HG03520 (cell line): Measurements from ENCODE around the gene TNFRSF18.

Experiments used
- ATAC-seq: cut with Tn5 transposase; IDR thresholded peaks from one replicate; pipeline ENCODE4 v1.9.1; 2021; ENCODE audit warnings: mild to moderate bottlenecking, moderate library complexity; ENCODE audit not compliant: unreplicated experiment

The TNFRSF18 gene

GRCh38 chr1:1213345-1214265 is 7.2 kb upstream of the TNFRSF18 start, which contains the start of gene TNFRSF4:
TNFRSF4 (minus strand) TSS chr1:1214153; CDS start chr1:1214127, 26 bp downstream.
- no peak for ATAC-seq

GRCh38 chr1:1212780-1213344 is 6.5 kb upstream of the TNFRSF18 start:
- ATAC-seq: no peak

- ATAC-seq: no peak
Observed at GRCh38 chr1:1211541-1212441, 5.4 kb upstream of the TNFRSF18 start.

DNA sequence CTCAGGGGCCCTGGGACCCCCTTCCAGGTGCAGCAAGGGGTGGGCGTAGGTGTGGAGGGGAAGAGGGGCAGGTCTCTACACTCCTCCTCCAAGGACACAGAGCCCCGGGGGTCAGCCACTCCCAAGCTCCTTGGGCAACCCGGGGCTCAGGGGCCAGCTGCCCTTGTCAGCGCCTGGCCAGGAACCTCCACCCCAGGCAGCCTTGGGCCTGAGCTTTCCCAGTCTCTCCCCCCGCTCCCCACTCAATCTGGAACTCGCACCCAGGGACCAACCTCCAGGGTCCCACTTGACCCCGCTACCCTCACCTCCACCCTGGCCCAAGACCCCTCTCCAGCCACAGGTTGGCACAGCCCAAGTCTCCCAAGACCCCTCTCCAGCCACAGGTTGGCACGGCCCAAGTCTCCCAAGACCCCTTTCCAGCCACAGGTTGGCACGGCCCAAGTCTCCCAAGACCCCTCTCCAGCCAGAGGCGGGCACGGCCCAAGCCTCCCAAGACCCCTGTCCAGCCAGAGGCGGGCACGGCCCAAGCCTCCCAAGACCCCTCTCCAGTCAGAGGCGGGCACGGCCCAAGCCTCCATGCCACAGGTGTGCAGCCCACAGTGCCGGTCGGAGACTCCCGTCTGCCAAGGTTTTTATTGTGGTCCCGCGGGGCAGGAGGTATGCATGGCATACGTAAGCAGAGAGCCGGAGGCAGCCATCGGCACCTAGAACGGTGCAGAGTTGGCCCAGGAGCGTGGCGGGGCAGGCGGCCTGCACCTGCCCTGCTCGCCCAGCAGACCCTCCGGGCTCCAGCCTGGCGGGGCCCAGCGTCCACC is 4.5 kb upstream of the TNFRSF18 start:
- ATAC-seq: no peak

DNA sequence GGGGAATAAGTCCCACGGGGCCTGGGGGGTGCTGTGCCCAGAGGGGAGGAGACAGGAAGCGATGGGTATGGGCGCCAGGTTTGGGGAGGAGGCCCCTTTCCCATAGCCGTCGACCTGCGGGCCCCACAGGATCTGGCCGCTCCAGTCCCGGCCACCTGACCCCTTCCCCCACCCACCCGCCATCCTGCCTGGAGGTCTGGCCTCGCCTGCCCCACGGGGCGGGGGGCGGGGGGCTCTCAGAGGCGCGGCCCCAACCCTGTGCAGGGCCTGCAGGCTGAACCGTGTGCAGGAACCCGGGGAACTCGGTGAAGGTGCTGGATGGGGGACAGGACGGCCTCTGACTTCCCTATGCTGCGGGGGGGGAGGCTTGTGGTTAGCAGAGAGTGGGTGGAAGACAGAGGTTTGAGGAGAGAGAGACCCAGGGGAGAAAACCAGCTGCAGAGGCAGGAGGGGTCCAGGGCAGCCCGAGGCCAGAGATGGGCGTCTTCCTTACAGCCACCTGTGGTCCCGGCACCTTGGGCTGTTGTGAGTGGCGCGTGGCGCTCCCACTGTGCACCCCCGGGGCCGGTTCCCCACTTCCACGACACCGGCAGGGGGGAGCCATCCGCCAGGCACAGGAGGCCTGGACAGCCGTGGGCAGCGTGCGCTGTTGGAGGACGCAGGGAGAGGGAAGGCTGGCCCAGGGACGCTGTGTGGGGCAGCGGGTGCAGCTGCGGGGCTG is 2.5 kb upstream of the TNFRSF18 start:
- no peak for ATAC-seq

DNA sequence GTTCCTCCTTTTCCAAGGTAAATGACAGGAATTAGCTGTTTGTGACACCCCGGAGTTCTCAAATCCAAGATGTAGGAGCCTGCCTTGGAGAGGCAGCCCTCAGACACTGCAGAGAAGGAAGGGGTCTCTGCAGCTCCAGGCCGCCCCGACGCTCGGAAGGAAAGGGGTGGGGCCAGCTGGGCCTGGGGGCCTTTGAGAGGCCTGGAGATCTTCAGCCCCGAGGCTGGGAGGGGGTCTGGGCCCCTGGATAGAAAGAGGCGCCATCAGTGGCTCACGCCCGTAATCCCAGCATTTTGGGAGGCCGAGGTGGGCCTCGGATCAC is 1.1 kb upstream of the TNFRSF18 start:
- no peak for ATAC-seq

DNA sequence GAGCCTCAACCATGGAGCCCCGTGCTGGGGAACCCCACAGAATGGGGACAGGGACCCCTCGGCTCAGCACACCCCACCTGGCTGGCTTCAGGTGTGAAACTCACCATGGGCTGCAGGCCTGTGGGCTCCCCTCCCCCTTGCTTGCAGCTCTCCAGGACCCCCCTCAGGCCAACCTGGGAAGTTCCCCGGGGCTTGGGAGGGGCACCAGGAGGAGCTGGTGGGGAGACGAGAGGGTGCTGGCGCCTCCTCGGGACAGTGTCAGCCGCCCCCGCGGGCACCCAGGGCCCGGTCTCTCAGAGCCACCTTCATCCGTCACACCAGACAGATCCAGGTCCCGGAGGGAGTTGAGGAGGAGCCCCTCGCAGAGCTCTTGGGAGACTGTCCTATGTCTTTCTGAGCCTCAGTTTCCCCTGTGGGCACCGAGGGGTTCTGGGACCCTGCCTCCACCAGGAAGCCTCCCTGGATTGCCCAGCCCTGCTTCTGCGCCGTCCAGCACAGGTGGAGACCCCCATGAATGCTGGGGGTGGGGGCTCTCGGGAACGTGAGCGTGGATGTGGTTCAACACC is 657 bp upstream of the TNFRSF18 start:
- no peak for ATAC-seq

- ATAC-seq: no peak
Observed at GRCh38 chr1:1205769-1206375, 520 bp downstream of the TNFRSF18 start.

DNA sequence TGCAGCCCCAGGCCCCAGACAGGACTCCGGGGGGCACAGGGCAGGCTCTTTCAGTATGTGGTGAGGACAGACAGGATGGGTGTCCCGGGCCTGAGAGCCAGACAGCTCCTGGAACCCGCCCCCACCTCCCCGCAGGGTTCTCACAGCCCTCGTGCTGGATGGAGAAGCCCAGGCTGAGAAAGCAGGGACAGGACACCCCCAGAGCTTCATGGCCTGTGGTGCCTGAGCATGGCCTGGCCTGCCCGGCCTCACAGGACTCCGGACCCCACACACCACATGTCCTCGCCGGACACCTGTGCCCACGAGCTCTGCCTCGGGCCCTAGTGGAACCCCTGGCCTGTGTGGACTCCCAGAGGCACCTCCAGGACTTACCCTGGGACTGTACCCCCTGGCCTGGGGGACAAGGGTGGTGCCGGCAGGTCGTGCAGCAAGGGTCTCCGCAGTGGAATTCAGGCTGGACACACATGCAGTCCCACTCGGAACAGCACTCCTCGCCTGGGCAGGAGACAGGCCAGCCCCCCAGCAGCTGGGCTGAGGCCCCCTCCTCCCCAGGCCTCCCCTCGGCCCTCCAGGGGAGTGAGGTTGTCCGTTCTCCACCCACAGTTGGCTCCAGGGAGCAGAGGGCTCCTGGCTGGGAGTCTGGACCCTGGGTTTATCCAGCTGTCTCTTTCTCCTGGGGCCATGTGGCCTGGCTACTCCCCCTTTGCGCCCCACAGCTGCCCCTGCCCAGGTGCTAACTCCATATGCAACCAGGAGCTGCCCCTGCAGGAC is 1.2 kb downstream of the TNFRSF18 start:
- ATAC-seq: no peak

DNA sequence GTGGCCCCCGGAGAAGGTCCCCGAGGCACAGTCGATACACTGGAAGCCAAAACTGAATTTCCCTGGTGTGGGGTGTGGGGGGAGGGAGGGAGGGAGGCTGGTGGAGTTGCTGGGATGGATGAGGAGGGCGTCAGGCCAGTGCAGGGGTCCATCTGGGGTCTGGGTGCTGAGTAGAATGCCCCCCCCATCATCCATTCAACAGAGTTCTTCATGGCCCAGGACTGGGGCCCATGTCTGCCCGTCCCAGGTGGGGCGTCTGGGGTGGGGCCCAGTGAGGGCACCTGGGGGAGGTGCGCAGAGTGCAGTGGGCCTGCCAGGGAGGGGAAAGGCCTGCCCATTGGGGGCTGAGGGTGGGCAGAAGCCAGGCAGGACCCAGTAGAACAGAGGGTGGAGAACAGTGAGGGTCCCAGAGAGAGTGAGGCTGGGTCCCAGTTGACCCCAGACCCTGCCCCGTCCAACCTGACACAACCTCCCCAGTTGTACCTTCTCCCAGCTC is 1.9 kb downstream of the TNFRSF18 start:
- ATAC-seq: no peak

GRCh38 chr1:1203561-1204424 is 2.6 kb downstream of the TNFRSF18 start:
- no peak for ATAC-seq

DNA sequence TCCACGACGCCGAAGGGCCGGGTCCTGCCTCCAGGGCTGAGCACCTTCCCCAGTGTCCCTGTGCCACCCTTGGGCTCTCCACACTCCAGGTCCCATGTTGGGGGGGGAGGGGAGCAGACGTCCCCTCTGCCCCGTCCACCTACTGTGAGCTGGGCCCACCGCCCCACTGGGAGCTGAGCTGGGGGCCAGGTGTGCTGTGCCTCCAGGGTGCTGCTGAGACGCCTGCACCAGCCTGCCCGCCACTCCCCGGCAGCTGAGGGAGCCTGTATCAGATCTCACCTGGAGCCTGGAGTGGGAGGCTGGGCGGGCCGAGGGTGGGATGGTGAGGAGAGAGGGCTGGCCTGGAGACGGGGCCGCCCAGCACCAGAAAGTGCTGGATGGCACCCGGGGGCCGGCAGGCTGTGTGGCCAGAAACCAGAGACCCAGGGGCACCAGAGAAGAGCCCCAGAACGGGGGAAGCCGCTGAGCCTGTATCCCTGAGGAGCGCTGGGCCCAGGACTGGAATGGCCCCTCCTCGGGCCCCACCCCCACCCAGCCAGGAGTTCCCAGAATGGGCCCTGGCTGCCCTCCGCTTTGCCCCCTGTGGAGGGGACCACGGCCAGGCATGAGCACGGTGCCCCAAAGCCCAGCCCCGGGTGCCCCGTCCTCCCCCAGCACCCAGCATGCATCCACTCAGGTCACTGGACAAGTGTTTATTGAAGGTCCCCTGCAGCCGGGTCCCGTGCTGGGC is 3.4 kb downstream of the TNFRSF18 start:
- no peak for ATAC-seq

- no peak for ATAC-seq
Observed at GRCh38 chr1:1200876-1201810, 5.2 kb downstream of the TNFRSF18 start.

- ATAC-seq: no peak
Observed at GRCh38 chr1:1199961-1200875, 6.2 kb downstream of the TNFRSF18 start.
